ENCODE measurements around the gene SRSF9. TPM values are rescaled to one million over a fixed set of nuclear protein-coding genes. Genes with fewer than 3 reads are reported as not detected.

The SRSF9 gene
- total and polyA plus RNA-seq, 4 donors = 88.9 to 221 (median 169) TPM

GRCh38 chr12:120497524-120498150, 28.1 kb upstream of the SRSF9 start:
- no peaks in the 10 kb centered on the region for H3K9me3 ChIP-seq (ENCODE audit: control insufficient read depth, insufficient read depth, low read length)
- DNase-seq (ENCODE audit: low read depth in 4 of 6, low spot score in 6 of 6) = no peak
- H3K27ac ChIP-seq (ENCODE audit: low read depth, low read length) = no peak overlapping the region
- H3K4me3 ChIP-seq (ENCODE audit: low read depth, low read length) = peak overlapping the region; percentile 87
- peaks cover 22% of the 10 kb centered on the region for H3K36me3 ChIP-seq (ENCODE audit: control insufficient read depth, insufficient read depth, low read length)
- no peaks in the 10 kb centered on the region for H3K27me3 ChIP-seq (ENCODE audit: control insufficient read depth, insufficient read depth, low read length)
- WGBS (ENCODE audit: insufficient coverage) = 18% methylated on average over 4 of the region's 9 CpGs
- H3K4me1 ChIP-seq (ENCODE audit: control insufficient read depth, insufficient read depth, low read length) = no peaks in the 10 kb centered on the region

- DNase-seq (ENCODE audit: low read depth in 4 of 6, low spot score in 6 of 6) = peak in 5 of 6 donors; percentile 38 to 93 (median 63)
- H3K4me1 ChIP-seq (ENCODE audit: control insufficient read depth, insufficient read depth, low read length) = no peaks in the 10 kb centered on the region
- H3K9me3 ChIP-seq (ENCODE audit: control insufficient read depth, insufficient read depth, low read length) = no peaks in the 10 kb centered on the region
- H3K36me3 ChIP-seq (ENCODE audit: control insufficient read depth, insufficient read depth, low read length) = peaks cover 19% of the 10 kb centered on the region
- H3K27ac ChIP-seq (ENCODE audit: low read depth, low read length) = peak overlapping the region; percentile 89
- H3K4me3 ChIP-seq (ENCODE audit: low read depth, low read length) = peak overlapping the region; percentile 87
- under 1% methylated on average over 39 of the region's 47 CpGs for WGBS (ENCODE audit: insufficient coverage)
- H3K27me3 ChIP-seq (ENCODE audit: control insufficient read depth, insufficient read depth, low read length) = no peaks in the 10 kb centered on the region
Observed at GRCh38 chr12:120496413-120497340, 27.1 kb upstream of the SRSF9 start.

- DNase-seq (ENCODE audit: low read depth in 4 of 6, low spot score in 6 of 6) = peak; percentile 93 to 99 (median 96)
- no peaks in the 10 kb centered on the region for H3K27me3 ChIP-seq (ENCODE audit: control insufficient read depth, insufficient read depth, low read length)
- peaks cover 18% of the 10 kb centered on the region for H3K36me3 ChIP-seq (ENCODE audit: control insufficient read depth, insufficient read depth, low read length)
- H3K27ac ChIP-seq (ENCODE audit: low read depth, low read length) = peak within 1 kb of the TSS; percentile 89
- no peaks in the 10 kb centered on the region for H3K9me3 ChIP-seq (ENCODE audit: control insufficient read depth, insufficient read depth, low read length)
- peak within 1 kb of the TSS; percentile 87 for H3K4me3 ChIP-seq (ENCODE audit: low read depth, low read length)
- WGBS (ENCODE audit: insufficient coverage) = 0% methylated on average over 37 of the region's 53 CpGs
- no peaks in the 10 kb centered on the region for H3K4me1 ChIP-seq (ENCODE audit: control insufficient read depth, insufficient read depth, low read length)
Observed at GRCh38 chr12:120495731-120496412, 26.3 kb upstream of the SRSF9 start, which contains the start of gene DYNLL1. DYNLL1 (plus strand) TSS chr12:120496113; CDS start chr12:120496422, 309 bp downstream.

GRCh38 chr12:120495186-120495730, 25.7 kb upstream of the SRSF9 start:
- no peak for DNase-seq (ENCODE audit: low read depth in 4 of 6, low spot score in 6 of 6)
- peaks cover 15% of the 10 kb centered on the region for H3K36me3 ChIP-seq (ENCODE audit: control insufficient read depth, insufficient read depth, low read length)
- peak overlapping the region; percentile 87 for H3K4me3 ChIP-seq (ENCODE audit: low read depth, low read length)
- 15% methylated on average over 12 of the region's 17 CpGs for WGBS (ENCODE audit: insufficient coverage)
- peak overlapping the region; percentile 61 for H3K27ac ChIP-seq (ENCODE audit: low read depth, low read length)
- no peaks in the 10 kb centered on the region for H3K9me3 ChIP-seq (ENCODE audit: control insufficient read depth, insufficient read depth, low read length)
- H3K4me1 ChIP-seq (ENCODE audit: control insufficient read depth, insufficient read depth, low read length) = no peaks in the 10 kb centered on the region
- no peaks in the 10 kb centered on the region for H3K27me3 ChIP-seq (ENCODE audit: control insufficient read depth, insufficient read depth, low read length)

GRCh38 chr12:120490833-120491512, 21.4 kb upstream of the SRSF9 start:
- Histone ChIP-seq H3K4me1 (ENCODE audit: control insufficient read depth, insufficient read depth, low read length) (peaks cover 6% of the 10 kb centered on the region), H3K27ac (ENCODE audit: low read depth, low read length) (no peak overlapping the region), H3K4me3 (ENCODE audit: low read depth, low read length) (no peak overlapping the region), H3K36me3 (ENCODE audit: control insufficient read depth, insufficient read depth, low read length) (peaks cover 17% of the 10 kb centered on the region), H3K9me3 (ENCODE audit: control insufficient read depth, insufficient read depth, low read length) (no peaks in the 10 kb centered on the region), H3K27me3 (ENCODE audit: control insufficient read depth, insufficient read depth, low read length) (no peaks in the 10 kb centered on the region)
- peak in 1 of 6 donors; percentile 35 for DNase-seq (ENCODE audit: low read depth in 4 of 6, low spot score in 6 of 6)
- WGBS (ENCODE audit: insufficient coverage) = 100% methylated on average over 1 of the region's 2 CpGs

- Histone ChIP-seq H3K4me1 (ENCODE audit: control insufficient read depth, insufficient read depth, low read length) (peaks cover 6% of the 10 kb centered on the region), H3K27me3 (ENCODE audit: control insufficient read depth, insufficient read depth, low read length) (no peaks in the 10 kb centered on the region), H3K9me3 (ENCODE audit: control insufficient read depth, insufficient read depth, low read length) (no peaks in the 10 kb centered on the region), H3K4me3 (ENCODE audit: low read depth, low read length) (no peak overlapping the region), H3K36me3 (ENCODE audit: control insufficient read depth, insufficient read depth, low read length) (peaks cover 17% of the 10 kb centered on the region), H3K27ac (ENCODE audit: low read depth, low read length) (no peak overlapping the region)
- 94% methylated on average over 3 of the region's 5 CpGs for WGBS (ENCODE audit: insufficient coverage)
- no peak for DNase-seq (ENCODE audit: low read depth in 4 of 6, low spot score in 6 of 6)
Observed at GRCh38 chr12:120490325-120490724, 20.8 kb upstream of the SRSF9 start.

- WGBS (ENCODE audit: insufficient coverage) = 96% methylated on average over 4 of the region's 4 CpGs
Observed at GRCh38 chr12:120489018-120489417, 19.5 kb upstream of the SRSF9 start.

GRCh38 chr12:120488057-120488640, 18.6 kb upstream of the SRSF9 start:
- no peaks in the 10 kb centered on the region for H3K27me3 ChIP-seq (ENCODE audit: control insufficient read depth, insufficient read depth, low read length)
- H3K36me3 ChIP-seq (ENCODE audit: control insufficient read depth, insufficient read depth, low read length) = peaks cover 17% of the 10 kb centered on the region
- peaks cover 6% of the 10 kb centered on the region for H3K4me1 ChIP-seq (ENCODE audit: control insufficient read depth, insufficient read depth, low read length)
- DNase-seq (ENCODE audit: low read depth in 4 of 6, low spot score in 6 of 6) = no peak
- 64% methylated on average over 3 of the region's 5 CpGs for WGBS (ENCODE audit: insufficient coverage)
- no peaks in the 10 kb centered on the region for H3K9me3 ChIP-seq (ENCODE audit: control insufficient read depth, insufficient read depth, low read length)
- no peak overlapping the region for H3K4me3 ChIP-seq (ENCODE audit: low read depth, low read length)
- H3K27ac ChIP-seq (ENCODE audit: low read depth, low read length) = no peak overlapping the region

More at GRCh38 chr12:120489018-120489417, 19.5 kb upstream of the SRSF9 start:
- Histone ChIP-seq H3K36me3 (ENCODE audit: control insufficient read depth, insufficient read depth, low read length) (peaks cover 17% of the 10 kb centered on the region), H3K4me1 (ENCODE audit: control insufficient read depth, insufficient read depth, low read length) (peaks cover 6% of the 10 kb centered on the region), H3K27me3 (ENCODE audit: control insufficient read depth, insufficient read depth, low read length) (no peaks in the 10 kb centered on the region), H3K27ac (ENCODE audit: low read depth, low read length) (no peak overlapping the region), H3K4me3 (ENCODE audit: low read depth, low read length) (no peak overlapping the region), H3K9me3 (ENCODE audit: control insufficient read depth, insufficient read depth, low read length) (no peaks in the 10 kb centered on the region)
- DNase-seq (ENCODE audit: low read depth in 4 of 6, low spot score in 6 of 6) = peak in 1 of 6 donors; percentile 44

All from spinal cord (tissue), 10 donors.